ENCODE data around the gene PELI2.

GRCh38 chr14:56172074-56172473 is 53.9 kb downstream of the PELI2 start:
- TF ChIP-seq EZH2 (IDR thresholded peaks at IDR 0.05; ENCODE audit: low read length) (no peak), CTCF (optimal IDR thresholded peaks at IDR 0.05 in 1 of 3, IDR thresholded peaks at IDR 0.05 in 1 of 3, conservative IDR thresholded peaks at IDR 0.05 in 1 of 3; ENCODE audit: extremely low read depth in 1 of 3, insufficient read depth in 2 of 3, low read length in 3 of 3) (no peak)

Measured in keratinocyte (primary cell).